K562 (cell line): Measurements from ENCODE around the gene MMP24. TPM values are rescaled to one million over a fixed set of nuclear protein-coding genes. Genes with fewer than 3 reads are reported as not detected.
A peak's percentile ranks its signal among the peaks of the same experiment; 100 is the strongest.

ENCODE experiments used
- ATAC-seq: fragments of 200-7000 bp; cut with Tn5 transposase; 3 replicates; pipeline ENCODE4 v1.9.1; 2020; ENCODE audit warnings: moderate library complexity
- BruUV-seq: library from RNA; stranded (reverse); fragments of 400-500 nt; replicated peaks from 2 replicates; lab custom pipeline; 2021; lab: Mats Ljungman, UMichigan
- CTCF ChIA-PET: fragments of 300-600 bp; formaldehyde crosslinking; extraction: SDS; loops from one replicate; lab custom pipeline; 2021; ENCODE audit warnings: low intra/inter-chr PET ratio; lab: Yijun Ruan, JAX
- POLR2A ChIA-PET: fragments of 300-600, 350-650 bp; sonication (Branson Sonifier 250); formaldehyde crosslinking; extraction: SDS; loops from one replicate; lab custom pipeline; 2021; ENCODE audit warnings: antibody characterized with exemption, inconsistent platforms; lab: Yijun Ruan, JAX
- DNase-seq, 4 experiments: peaks; one replicate each; pipeline versions ENCODE4 v3.0.0 to v3.0.0-alpha.2; 2011 to 2018; ENCODE audit warnings: low spot score in 3 of 4, mixed read lengths in 3 of 4; ENCODE audit errors: extremely low read depth in 1 of 4
- FAIRE-seq: peaks from 2 replicates; lab custom pipeline; 2011; peaks lifted over from hg19 to GRCh38; lab: Jason Lieb, UNC
- H2AFZ ChIP-seq: 2 replicates; pipeline ENCODE4 v1.6.0; 2011; ENCODE audit warnings: low read depth, low read length, control low read depth, inconsistent platforms
- H3K27ac ChIP-seq: fragments of 200-600 bp; 3 replicates; pipeline ENCODE4 v1.8.0; 2011; ENCODE audit warnings: low read depth, mild to moderate bottlenecking, control low read depth, inconsistent platforms, low read length, moderate library complexity, mixed read lengths; ENCODE audit errors: extremely low read depth
- H3K27me3 ChIP-seq, 2 experiments: fragments of 300-600 bp in 1 of 2; 2 replicates in 1 of 2; 3 replicates in 1 of 2; pipeline versions ENCODE4 v1.6.0 to v1.8.0; 2011; ENCODE audit warnings: inconsistent platforms in 2 of 2, low read length in 2 of 2, mild to moderate bottlenecking in 1 of 2, mixed read lengths in 1 of 2, moderate library complexity in 1 of 2; ENCODE audit not compliant: control insufficient read depth in 2 of 2, insufficient read depth in 2 of 2
- H3K36me3 ChIP-seq: fragments of 300-600 bp; 3 replicates; pipeline ENCODE4 v1.8.0; 2011; ENCODE audit warnings: mild to moderate bottlenecking, low read length, inconsistent platforms; ENCODE audit not compliant: control insufficient read depth, insufficient read depth
- H3K4me1 ChIP-seq, 2 experiments: fragments of 200-600 bp in 1 of 2; replicated peaks in 1 of 2; 2 replicates in 1 of 2; 3 replicates in 1 of 2; pipeline versions ENCODE4 v1.5.1 to v1.8.0; 2011; ENCODE audit warnings: inconsistent platforms in 2 of 2, low read length in 2 of 2, mild to moderate bottlenecking in 1 of 2, mixed read lengths in 1 of 2, moderate library complexity in 1 of 2; ENCODE audit not compliant: control insufficient read depth in 2 of 2, insufficient read depth in 2 of 2
- H3K4me2 ChIP-seq: 2 replicates; pipeline ENCODE4 v1.6.1; 2011; ENCODE audit warnings: low read length, control low read depth, inconsistent platforms, mixed read lengths; ENCODE audit not compliant: insufficient read depth
- H3K4me3 ChIP-seq: fragments of 200-600 bp; sonication (generic), shearing (Covaris generic); 2 replicates; pipeline ENCODE4 v1.5.1; 2016; ENCODE audit warnings: control low read depth, inconsistent platforms
- H3K79me2 ChIP-seq: fragments of 200-600 bp; 3 replicates; pipeline ENCODE4 v1.8.0; 2011; ENCODE audit warnings: low read length, inconsistent platforms; ENCODE audit not compliant: control insufficient read depth, insufficient read depth
- H3K9ac ChIP-seq, 2 experiments: 2 replicates each; pipeline versions ENCODE4 v1.6.0 to v1.6.1; 2011; ENCODE audit warnings: low read depth in 2 of 2, low read length in 2 of 2, control low read depth in 1 of 2, inconsistent platforms in 1 of 2, mild to moderate bottlenecking in 1 of 2, mixed read lengths in 1 of 2; ENCODE audit not compliant: insufficient read depth in 1 of 2
- H3K9me1 ChIP-seq: one replicate; pipeline ENCODE4 v1.6.0; 2011; ENCODE audit warnings: inconsistent platforms, mild to moderate bottlenecking, low read length, moderate library complexity; ENCODE audit not compliant: control insufficient read depth, insufficient read depth
- H3K9me3 ChIP-seq: replicated peaks from 2 replicates; pipeline ENCODE4 v1.5.1; 2011; ENCODE audit warnings: low read depth, low read length, inconsistent platforms; ENCODE audit not compliant: control insufficient read depth, insufficient read depth
- H4K20me1 ChIP-seq: replicated peaks from 2 replicates; pipeline ENCODE4 v1.6.1; 2011; ENCODE audit warnings: low read length, inconsistent platforms, mixed read lengths; ENCODE audit not compliant: control insufficient read depth, insufficient read depth
- PBX2 ChIP-seq, 2 experiments: IDR thresholded peaks in 1 of 2; conservative IDR thresholded peaks in 1 of 2; 2 replicates each; pipeline ENCODE4 v1.6.1; 2016; ENCODE audit warnings: low read depth in 2 of 2, mild to moderate bottlenecking in 1 of 2, missing compliant biosample characterization in 1 of 2, missing genetic modification characterization in 1 of 2, moderate library complexity in 1 of 2
- POLR2G ChIP-seq: fragments of 200-400 bp; formaldehyde crosslinking; IDR thresholded peaks from 2 replicates; pipeline ENCODE4 v1.6.1; 2017; ENCODE audit warnings: low read depth, mild to moderate bottlenecking, antibody characterized with exemption, low read length, moderate library complexity
- ZNF140 ChIP-seq: fragments of 250-450 bp; sonication (Bioruptor Pico); IDR thresholded peaks from 2 replicates; pipeline ENCODE4 v1.8.0; 2021; ENCODE audit warnings: moderate library complexity, mild to moderate bottlenecking, inconsistent platforms
- WGBS: fragments of 100-300 bp; shearing (Covaris generic); methylation state at CpG from one replicate; pipeline ENCODE4 v1.1.6; 2016; ENCODE audit warnings: low coverage, mixed read lengths; ENCODE audit not compliant: insufficient coverage; ENCODE audit errors: missing lambda C conversion rate; 5-methylcytosine and 5-hydroxymethylcytosine counted together
- in situ Hi-C: fragments of 300-500 bp; cut with MboI; formaldehyde crosslinking; loops from 4 replicates; pipeline ENCODE4 v1.15.0; 2018; ENCODE audit warnings: inconsistent platforms, mixed read lengths
- intact Hi-C: fragments of 100-400 bp; cut with micrococcal nuclease; formaldehyde crosslinking; loops from 2 replicates; pipeline ENCODE4 v1.14.2; 2022
- polyA plus RNA-seq, 8 experiments: library from polyadenylated mRNA; depleted of rRNA in 4 of 8; stranded (reverse) in 5 of 8; unstranded in 3 of 8; fragments of >200 nt; fragmentation: Nextera tagmentation in 2 of 8; fragmentation: Illumina TruSeq in 1 of 8; extraction: Ambion mirVana in 2 of 8; extraction: Trizol in 1 of 8; gene quantifications; 2 replicates each; pipeline versions ENCODE4 v1.2.1 to v1.2.3, GENCODE V29; 2011 to 2014; ENCODE audit warnings: inconsistent platforms in 1 of 8, missing spikeins in 1 of 8
- total RNA-seq, 7 experiments: library from RNA; depleted of rRNA in 6 of 7; stranded (reverse); fragments of >200 nt in 6 of 7; fragmentation: Illumina TruSeq in 2 of 7; extraction: Trizol in 2 of 7; gene quantifications; 2 replicates each; pipeline versions ENCODE4 v1.2.1 to v1.2.3, GENCODE V29; 2011 to 2021; ENCODE audit warnings: low replicate concordance in 1 of 7

The MMP24 gene
- total and polyA plus RNA-seq, 9 of the 15 experiments (the other 6 are each of a cell fraction or from before 2014, with no cell fraction given), result 0.03 to 0.07 (median 0.03) TPM; not detected in 6

GRCh38 chr20:35273449-35274171 is 47.1 kb downstream of the MMP24 start (continued):
- TF ChIP-seq PBX2 (CRISPR knock-in tag; IDR thresholded peaks at IDR 0.05; ENCODE audit: low read depth) (no peak), PBX2 (tag; conservative IDR thresholded peaks at IDR 0.05; ENCODE audit: low read depth) (no peak)
- TF ChIP-seq, all 486 proteins: peak for 0

DNA sequence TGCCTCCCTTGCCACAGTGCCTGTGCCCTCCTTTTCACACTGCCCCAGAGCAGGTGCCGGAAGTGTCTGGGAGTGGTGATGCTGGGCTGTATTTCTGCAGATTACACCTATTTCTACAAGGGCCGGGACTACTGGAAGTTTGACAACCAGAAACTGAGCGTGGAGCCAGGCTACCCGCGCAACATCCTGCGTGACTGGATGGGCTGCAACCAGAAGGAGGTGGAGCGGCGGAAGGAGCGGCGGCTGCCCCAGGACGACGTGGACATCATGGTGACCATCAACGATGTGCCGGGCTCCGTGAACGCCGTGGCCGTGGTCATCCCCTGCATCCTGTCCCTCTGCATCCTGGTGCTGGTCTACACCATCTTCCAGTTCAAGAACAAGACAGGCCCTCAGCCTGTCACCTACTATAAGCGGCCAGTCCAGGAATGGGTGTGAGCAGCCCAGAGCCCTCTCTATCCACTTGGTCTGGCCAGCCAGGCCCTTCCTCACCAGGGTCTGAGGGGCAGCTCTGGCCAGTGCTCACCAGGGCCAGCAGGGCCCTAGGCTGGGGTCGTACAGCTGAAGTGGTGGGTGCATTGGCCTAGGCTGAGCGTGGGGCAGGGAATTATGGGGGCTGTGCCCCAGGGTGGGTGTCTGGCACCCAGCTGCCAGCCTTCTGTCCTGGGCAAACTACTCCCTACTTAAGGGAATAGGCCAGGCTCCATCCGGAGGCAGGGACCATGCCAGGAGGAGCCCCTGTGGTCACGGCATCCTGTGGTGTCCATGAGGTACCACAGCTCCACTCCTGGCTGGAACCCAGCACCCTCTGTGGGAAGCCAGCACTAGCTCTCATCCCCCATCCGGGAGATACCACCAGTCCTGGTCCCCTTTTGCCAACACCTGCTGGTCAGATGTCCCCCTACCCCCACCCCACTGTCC is 47.9 kb downstream of the MMP24 start:
- Histone ChIP-seq H3K27me3 (no peaks in the 10 kb centered on the region), H3K4me3 (no peak overlapping the region), H3K9me3 (no peaks in the 10 kb centered on the region), H4K20me1 (no peaks in the 10 kb centered on the region), H3K4me1 (peaks cover 16 to 57% of the 10 kb centered on the region in 2 experiments; a peak in 4 of 5 replicates), H3K9ac (peak overlapping the region in 1 of 2 experiments; percentile 54; a peak in 1 of 4 replicates), H3K36me3 (peaks cover 40% of the 10 kb centered on the region; the same call in 2 of the 3 replicates), H2AFZ (no peak overlapping the region), H3K9me1 (no peaks in the 10 kb centered on the region), H3K27ac (no peak overlapping the region), H3K4me2 (no peak overlapping the region), H3K79me2 (peaks cover 15% of the 10 kb centered on the region)
- TF ChIP-seq ZNF140 (CRISPR knock-in tag) (no peak), POLR2G (peak; percentile 49; the same call in 1 of the 2 replicates)
- DNase-seq, result no peak
- intact Hi-C loops (no loop called here), in situ Hi-C loops (no loop called here)
- CTCF ChIA-PET, result no interaction called here
- BruUV-seq, result no TSS peak
- FAIRE-seq, result no peak
- 84% methylated on average over 24 of the region's 24 CpGs for WGBS
- POLR2A ChIA-PET, result interaction anchor here (0.8 kb wide), 1 partner anchor 12 kb away, joined by 3 read pairs; no protein-coding TSS in a partner anchor
- ATAC-seq, result no peak
